Testis (tissue), 2 donors: ENCODE data around the gene CLEC12A.

Experiments
- POLR2A ChIP-seq: fragments of 450-650 bp; IDR thresholded peaks from one replicate; pipeline ENCODE4 v1.6.1; 2017; ENCODE audit warnings: antibody characterized with exemption, mild to moderate bottlenecking, moderate library complexity
- TF ChIP-seq, protein P1 (sequence below), 3 experiments: fragments of 450-650 bp in 2 of 3; fragments of 200-600 bp in 1 of 3; sonication (generic) in 1 of 3; IDR thresholded peaks; one replicate each; pipeline ENCODE4 v1.5.1; 2016 to 2019; ENCODE audit warnings: antibody characterized with exemption in 3 of 3, mild to moderate bottlenecking in 2 of 3, moderate library complexity in 1 of 3

DNA sequence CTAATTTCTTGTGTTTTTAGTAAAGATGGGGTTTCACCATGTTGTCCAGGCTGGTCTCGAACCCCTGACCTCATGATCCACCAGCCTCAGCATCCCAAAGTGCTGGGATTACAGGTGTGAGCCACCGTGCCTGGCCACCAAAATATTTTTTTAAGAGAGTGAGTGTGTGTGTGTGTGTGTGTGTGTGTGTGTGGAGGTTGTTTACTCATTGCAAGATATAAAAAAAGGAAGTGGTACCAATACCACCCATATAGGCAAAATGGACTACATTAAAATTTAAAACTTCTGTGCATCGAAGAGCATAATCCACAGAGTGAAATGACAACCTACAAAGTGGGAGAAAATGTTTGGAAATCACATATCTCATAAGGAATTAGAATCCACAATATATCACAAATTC lies 23.5 kb upstream of the CLEC12A start:
- TF ChIP-seq POLR2A = no peak
- TF ChIP-seq, protein P1, sequence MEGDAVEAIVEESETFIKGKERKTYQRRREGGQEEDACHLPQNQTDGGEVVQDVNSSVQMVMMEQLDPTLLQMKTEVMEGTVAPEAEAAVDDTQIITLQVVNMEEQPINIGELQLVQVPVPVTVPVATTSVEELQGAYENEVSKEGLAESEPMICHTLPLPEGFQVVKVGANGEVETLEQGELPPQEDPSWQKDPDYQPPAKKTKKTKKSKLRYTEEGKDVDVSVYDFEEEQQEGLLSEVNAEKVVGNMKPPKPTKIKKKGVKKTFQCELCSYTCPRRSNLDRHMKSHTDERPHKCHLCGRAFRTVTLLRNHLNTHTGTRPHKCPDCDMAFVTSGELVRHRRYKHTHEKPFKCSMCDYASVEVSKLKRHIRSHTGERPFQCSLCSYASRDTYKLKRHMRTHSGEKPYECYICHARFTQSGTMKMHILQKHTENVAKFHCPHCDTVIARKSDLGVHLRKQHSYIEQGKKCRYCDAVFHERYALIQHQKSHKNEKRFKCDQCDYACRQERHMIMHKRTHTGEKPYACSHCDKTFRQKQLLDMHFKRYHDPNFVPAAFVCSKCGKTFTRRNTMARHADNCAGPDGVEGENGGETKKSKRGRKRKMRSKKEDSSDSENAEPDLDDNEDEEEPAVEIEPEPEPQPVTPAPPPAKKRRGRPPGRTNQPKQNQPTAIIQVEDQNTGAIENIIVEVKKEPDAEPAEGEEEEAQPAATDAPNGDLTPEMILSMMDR (IDR thresholded peaks at IDR 0.05) = no peak
